ENCODE results near the gene VAT1L. TPM values are rescaled to one million over a fixed set of nuclear protein-coding genes. Genes with fewer than 3 reads are reported as not detected.

The VAT1L gene
- total and polyA plus RNA-seq, 2 donors (not counting 3 experiments of a cell fraction or from before 2014, with no cell fraction given) = 0.46 to 1.5 TPM

DNA sequence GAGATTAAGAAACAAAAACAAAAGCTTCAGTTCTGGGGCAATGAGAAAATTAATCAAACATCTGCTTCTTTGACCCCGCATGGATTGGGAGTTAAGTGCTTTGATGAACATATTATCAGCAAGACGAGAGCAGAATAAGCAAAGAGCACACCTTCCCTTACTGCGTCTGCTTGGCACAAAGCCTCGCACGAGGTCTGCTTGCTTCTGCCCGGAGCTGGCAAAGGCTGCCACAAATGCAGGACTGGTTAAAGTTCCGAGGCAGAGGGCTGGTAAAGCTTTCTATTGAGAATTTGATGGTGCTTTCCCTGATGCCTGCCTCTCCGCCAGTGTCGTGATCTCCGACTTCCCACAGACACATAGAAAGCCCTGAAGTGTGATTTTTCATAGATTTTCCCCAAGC is 17.0 kb downstream of the VAT1L start:
- intact Hi-C loops (cut with micrococcal nuclease) = no loop called here
- no peaks in the 10 kb centered on the region for H3K9me1 ChIP-seq (replicated peaks; ENCODE audit: control insufficient read depth, extremely low read depth, insufficient read depth, low read length)
- TF ChIP-seq MYC (IDR thresholded peaks at IDR 0.05; ENCODE audit: low read depth, low read length) (no peak), GATA2 (IDR thresholded peaks at IDR 0.05; ENCODE audit: insufficient read depth, insufficient read length, low read depth, low read length) (no peak), JUN (IDR thresholded peaks at IDR 0.05; ENCODE audit: borderline replicate concordance, insufficient read depth, insufficient read length, low read depth) (no peak), FOS (IDR thresholded peaks at IDR 0.05; ENCODE audit: borderline replicate concordance, insufficient read depth, low read length) (no peak), POLR2AphosphoS5 (IDR thresholded peaks at IDR 0.05; ENCODE audit: insufficient read depth, low read depth, low read length) (no peak), EZH2 (IDR thresholded peaks at IDR 0.05; ENCODE audit: borderline replicate concordance, low read depth, low read length, severe bottlenecking) (no peak), POLR2A (IDR thresholded peaks at IDR 0.05; ENCODE audit: low read depth, low read length) (no peak)
- TF ChIP-seq, protein P1, sequence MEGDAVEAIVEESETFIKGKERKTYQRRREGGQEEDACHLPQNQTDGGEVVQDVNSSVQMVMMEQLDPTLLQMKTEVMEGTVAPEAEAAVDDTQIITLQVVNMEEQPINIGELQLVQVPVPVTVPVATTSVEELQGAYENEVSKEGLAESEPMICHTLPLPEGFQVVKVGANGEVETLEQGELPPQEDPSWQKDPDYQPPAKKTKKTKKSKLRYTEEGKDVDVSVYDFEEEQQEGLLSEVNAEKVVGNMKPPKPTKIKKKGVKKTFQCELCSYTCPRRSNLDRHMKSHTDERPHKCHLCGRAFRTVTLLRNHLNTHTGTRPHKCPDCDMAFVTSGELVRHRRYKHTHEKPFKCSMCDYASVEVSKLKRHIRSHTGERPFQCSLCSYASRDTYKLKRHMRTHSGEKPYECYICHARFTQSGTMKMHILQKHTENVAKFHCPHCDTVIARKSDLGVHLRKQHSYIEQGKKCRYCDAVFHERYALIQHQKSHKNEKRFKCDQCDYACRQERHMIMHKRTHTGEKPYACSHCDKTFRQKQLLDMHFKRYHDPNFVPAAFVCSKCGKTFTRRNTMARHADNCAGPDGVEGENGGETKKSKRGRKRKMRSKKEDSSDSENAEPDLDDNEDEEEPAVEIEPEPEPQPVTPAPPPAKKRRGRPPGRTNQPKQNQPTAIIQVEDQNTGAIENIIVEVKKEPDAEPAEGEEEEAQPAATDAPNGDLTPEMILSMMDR (IDR thresholded peaks at IDR 0.05; ENCODE audit: extremely low read depth in 1 of 2, insufficient read depth in 1 of 2, low read depth in 1 of 2, low read length in 2 of 2) = no peak
- TF ChIP-seq, protein P2, sequence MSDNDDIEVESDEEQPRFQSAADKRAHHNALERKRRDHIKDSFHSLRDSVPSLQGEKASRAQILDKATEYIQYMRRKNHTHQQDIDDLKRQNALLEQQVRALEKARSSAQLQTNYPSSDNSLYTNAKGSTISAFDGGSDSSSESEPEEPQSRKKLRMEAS (IDR thresholded peaks at IDR 0.05; ENCODE audit: insufficient read depth, insufficient read length) = no peak

More for the DNA sequence above, 17.0 kb downstream of the VAT1L start:
- Histone ChIP-seq H3K4me3 (replicated peaks in 1 of 3; ENCODE audit: insufficient read depth in 1 of 3, low read depth in 1 of 3, low read length in 3 of 3) (no peak overlapping the region), H3K27ac (ENCODE audit: insufficient read depth, low read depth, low read length) (no peak overlapping the region), H3K9ac (replicated peaks; ENCODE audit: extremely low read depth, insufficient read depth, low read length) (no peak overlapping the region), H3K4me1 (ENCODE audit: control insufficient read depth, extremely low read depth, insufficient read depth, low read length) (no peaks in the 10 kb centered on the region), H4K20me1 (replicated peaks; ENCODE audit: control insufficient read depth, extremely low read depth, insufficient read depth, low read length) (no peaks in the 10 kb centered on the region), H3K4me2 (ENCODE audit: insufficient read depth, low read length) (no peak overlapping the region), H3K9me3 (replicated peaks; ENCODE audit: control insufficient read depth, insufficient read depth, low read length) (no peaks in the 10 kb centered on the region), H2AFZ (ENCODE audit: low read depth, low read length) (no peak overlapping the region), H3K36me3 (ENCODE audit: control insufficient read depth in 2 of 2, extremely low read depth in 1 of 2, insufficient read depth in 2 of 2, low read length in 2 of 2) (no peaks in the 10 kb centered on the region), H3K27me3 (ENCODE audit: control insufficient read depth in 2 of 2, insufficient read depth in 2 of 2, low read length in 2 of 2) (no peaks in the 10 kb centered on the region), H3K79me2 (ENCODE audit: control insufficient read depth, insufficient read depth, low read length) (no peaks in the 10 kb centered on the region)
- DNase-seq (ENCODE audit: low read depth, low spot score) (no peak), FAIRE-seq (no peak)
- POLR2A ChIA-PET = no interaction called here
- BruUV-seq (replicated peaks) = no TSS peak
- dilution Hi-C loops (cut with MboI; ENCODE audit: extremely low pct_ligation_motif_present, low sequenced_read_pairs) = no loop called here
- CTCF ChIA-PET = interaction anchor here (1.1 to 1.7 kb wide), 2 partner anchors 36 to 45 kb away, joined by 3 read pairs; no protein-coding TSS in a partner anchor
